HepG2 (cell line): Measurements from ENCODE around the gene COMMD7. TPM values are rescaled to one million over a fixed set of nuclear protein-coding genes. Genes with fewer than 3 reads are reported as not detected.
A peak's percentile ranks its signal among the peaks of the same experiment; 100 is the strongest.

ENCODE experiments used
- ATF3 ChIP-seq: sonication (generic); formaldehyde crosslinking; IDR thresholded peaks from 2 replicates; pipeline ENCODE4 v1.4.0; 2020; ENCODE audit warnings: missing genetic modification reagents
- ATF7 ChIP-seq, 2 experiments: fragments of 450-650 bp in 1 of 2; sonication (generic) in 1 of 2; formaldehyde crosslinking in 1 of 2; IDR thresholded peaks; 2 replicates each; pipeline versions ENCODE4 v1.4.0 to v1.6.1; 2016 to 2020; ENCODE audit warnings: antibody characterized with exemption in 1 of 2, mild to moderate bottlenecking in 1 of 2, missing genetic modification reagents in 1 of 2
- BCL6 ChIP-seq: IDR thresholded peaks from 2 replicates; pipeline ENCODE4 v1.6.1; 2016; ENCODE audit warnings: missing genetic modification reagents, missing compliant biosample characterization
- EP300 ChIP-seq, 3 experiments: sonication (generic) in 1 of 3; formaldehyde crosslinking in 1 of 3; IDR thresholded peaks; 2 replicates each; pipeline versions ENCODE4 v1.5.1 to v1.6.1; 2011 to 2020; ENCODE audit warnings: low read depth in 2 of 3, low read length in 2 of 3, borderline replicate concordance in 1 of 3, improper control_type of control experiment in 1 of 3, mild to moderate bottlenecking in 1 of 3, missing genetic modification reagents in 1 of 3, moderate library complexity in 1 of 3
- FOXA3 ChIP-seq: IDR thresholded peaks from 2 replicates; pipeline ENCODE4 v1.6.1; 2016; ENCODE audit warnings: missing genetic modification reagents, missing compliant biosample characterization
- HDAC1 ChIP-seq: sonication (generic); formaldehyde crosslinking; IDR thresholded peaks from 2 replicates; pipeline ENCODE4 v1.5.1; 2020; ENCODE audit warnings: mild to moderate bottlenecking, missing genetic modification reagents
- HIC2 ChIP-seq: sonication (generic); formaldehyde crosslinking; IDR thresholded peaks from 2 replicates; pipeline ENCODE4 v1.9.0; 2022; ENCODE audit warnings: low read depth, missing genetic modification reagents
- MIER3 ChIP-seq: IDR thresholded peaks from 2 replicates; pipeline ENCODE4 v1.6.1; 2016; ENCODE audit warnings: missing compliant biosample characterization, borderline replicate concordance
- PATZ1 ChIP-seq: sonication (generic); formaldehyde crosslinking; IDR thresholded peaks from 2 replicates; pipeline ENCODE4 v1.4.0; 2020; ENCODE audit warnings: missing genetic modification reagents
- RAD21 ChIP-seq: fragments of 450-650 bp; formaldehyde crosslinking; IDR thresholded peaks from 2 replicates; pipeline ENCODE4 v1.5.0; 2020; ENCODE audit warnings: mild to moderate bottlenecking
- SALL1 ChIP-seq: sonication (generic); formaldehyde crosslinking; IDR thresholded peaks from 2 replicates; pipeline ENCODE4 v1.8.0; 2022; ENCODE audit warnings: mild to moderate bottlenecking, missing genetic modification reagents
- SAP130 ChIP-seq: IDR thresholded peaks from 2 replicates; pipeline ENCODE4 v1.6.1; 2016; ENCODE audit warnings: low read depth
- STAT5B ChIP-seq: sonication (generic); formaldehyde crosslinking; IDR thresholded peaks from 2 replicates; pipeline ENCODE4 v1.4.0; 2020; ENCODE audit warnings: missing genetic modification reagents
- ZGPAT ChIP-seq: IDR thresholded peaks from 2 replicates; pipeline ENCODE4 v1.6.1; 2016; ENCODE audit warnings: mild to moderate bottlenecking
- ZNF292 ChIP-seq: sonication (generic); formaldehyde crosslinking; IDR thresholded peaks from 2 replicates; pipeline ENCODE4 v1.8.1; 2022; ENCODE audit warnings: mild to moderate bottlenecking, low read depth, missing genetic modification reagents, borderline replicate concordance
- ZNF317 ChIP-seq: sonication (generic); formaldehyde crosslinking; IDR thresholded peaks from 2 replicates; pipeline ENCODE4 v1.5.0; 2020; ENCODE audit warnings: mild to moderate bottlenecking, missing genetic modification reagents
- polyA plus RNA-seq, 8 experiments: library from polyadenylated mRNA; depleted of rRNA in 3 of 8; stranded (reverse) in 7 of 8; unstranded in 1 of 8; fragments of >200 nt; fragmentation: Illumina TruSeq in 4 of 8; extraction: Trizol in 4 of 8; gene quantifications; 2 replicates each; pipeline versions ENCODE4 v1.2.1 to v1.2.3, GENCODE V29; 2011 to 2016; ENCODE audit warnings: low read depth in 4 of 8, missing spikeins in 1 of 8, mixed read lengths in 1 of 8; ENCODE audit not compliant: insufficient read depth in 1 of 8
- total RNA-seq, 5 experiments: library from RNA; depleted of rRNA; stranded (reverse); fragments of >200 nt; fragmentation: Illumina TruSeq; extraction: Trizol; gene quantifications; 2 replicates each; pipeline ENCODE4 v1.2.3, GENCODE V29; 2016; ENCODE audit warnings: low read depth in 1 of 5
- TF ChIP-seq, protein P1 (sequence below): sonication (generic); formaldehyde crosslinking; IDR thresholded peaks from 2 replicates; pipeline ENCODE4 v1.5.0; 2020; ENCODE audit warnings: missing genetic modification reagents
- TF ChIP-seq, protein P2 (sequence below): sonication (generic); formaldehyde crosslinking; IDR thresholded peaks from 2 replicates; pipeline ENCODE4 v1.4.0; 2020; ENCODE audit warnings: mild to moderate bottlenecking, low read depth, missing genetic modification reagents
- TF ChIP-seq, protein P3 (sequence below): sonication (generic); formaldehyde crosslinking; IDR thresholded peaks from 2 replicates; pipeline ENCODE4 v1.5.0; 2020; ENCODE audit warnings: mild to moderate bottlenecking, missing genetic modification reagents, borderline replicate concordance

The COMMD7 gene
- total and polyA plus RNA-seq, 2 of the 13 experiments (the other 11 are each of a cell fraction or from before 2014, with no cell fraction given) = 42.1 to 53.3 TPM

GRCh38 chr20:32731882-32732266, 11.4 kb downstream of the COMMD7 start (continued):
- TF ChIP-seq ATF3 (CRISPR knock-in tag) (0 out of 2 replicates have a peak, but pooled peaks have one; percentile 8), MIER3 (CRISPR knock-in tag) (0 out of 2 replicates have a peak, but pooled peaks have one; percentile 57), PATZ1 (CRISPR knock-in tag) (0 out of 2 replicates have a peak, but pooled peaks have one; percentile 34), EP300 (IDR thresholded peaks at IDR 0.05; ENCODE audit: low read depth in 2 of 2, low read length in 2 of 2) (peak in 1 of 2 experiments; percentile 77; a peak in 1 of 4 replicates), EP300 (CRISPR knock-in tag; IDR thresholded peaks at IDR 0.05; ENCODE audit: borderline replicate concordance) (no peak), ATF7 (IDR thresholded peaks at IDR 0.05) (no peak), ATF7 (CRISPR knock-in tag; IDR thresholded peaks at IDR 0.05) (no peak), HIC2 (CRISPR knock-in tag) (0 out of 2 replicates have a peak, but pooled peaks have one; percentile 24), BCL6 (CRISPR knock-in tag) (peak; percentile 86), SAP130 (CRISPR knock-in tag) (peak; percentile 68), FOXA3 (CRISPR knock-in tag) (0 out of 2 replicates have a peak, but pooled peaks have one; percentile 20), STAT5B (CRISPR knock-in tag) (no peak), SALL1 (CRISPR knock-in tag) (peak; percentile 79), ZNF292 (CRISPR knock-in tag) (peak; percentile 71), RAD21 (CRISPR knock-in tag) (peak; percentile 37; the same call in 1 of the 2 replicates), ZGPAT (CRISPR knock-in tag) (0 out of 2 replicates have a peak, but pooled peaks have one; percentile 44), ZNF317 (CRISPR knock-in tag) (0 out of 2 replicates have a peak, but pooled peaks have one; percentile 44), HDAC1 (CRISPR knock-in tag) (peak; percentile 70)
- TF ChIP-seq, protein P1, sequence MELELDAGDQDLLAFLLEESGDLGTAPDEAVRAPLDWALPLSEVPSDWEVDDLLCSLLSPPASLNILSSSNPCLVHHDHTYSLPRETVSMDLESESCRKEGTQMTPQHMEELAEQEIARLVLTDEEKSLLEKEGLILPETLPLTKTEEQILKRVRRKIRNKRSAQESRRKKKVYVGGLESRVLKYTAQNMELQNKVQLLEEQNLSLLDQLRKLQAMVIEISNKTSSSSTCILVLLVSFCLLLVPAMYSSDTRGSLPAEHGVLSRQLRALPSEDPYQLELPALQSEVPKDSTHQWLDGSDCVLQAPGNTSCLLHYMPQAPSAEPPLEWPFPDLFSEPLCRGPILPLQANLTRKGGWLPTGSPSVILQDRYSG (CRISPR knock-in tag) = no peak
- TF ChIP-seq, protein P2, sequence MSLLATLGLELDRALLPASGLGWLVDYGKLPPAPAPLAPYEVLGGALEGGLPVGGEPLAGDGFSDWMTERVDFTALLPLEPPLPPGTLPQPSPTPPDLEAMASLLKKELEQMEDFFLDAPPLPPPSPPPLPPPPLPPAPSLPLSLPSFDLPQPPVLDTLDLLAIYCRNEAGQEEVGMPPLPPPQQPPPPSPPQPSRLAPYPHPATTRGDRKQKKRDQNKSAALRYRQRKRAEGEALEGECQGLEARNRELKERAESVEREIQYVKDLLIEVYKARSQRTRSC (CRISPR knock-in tag) = no peak
- TF ChIP-seq, protein P3, sequence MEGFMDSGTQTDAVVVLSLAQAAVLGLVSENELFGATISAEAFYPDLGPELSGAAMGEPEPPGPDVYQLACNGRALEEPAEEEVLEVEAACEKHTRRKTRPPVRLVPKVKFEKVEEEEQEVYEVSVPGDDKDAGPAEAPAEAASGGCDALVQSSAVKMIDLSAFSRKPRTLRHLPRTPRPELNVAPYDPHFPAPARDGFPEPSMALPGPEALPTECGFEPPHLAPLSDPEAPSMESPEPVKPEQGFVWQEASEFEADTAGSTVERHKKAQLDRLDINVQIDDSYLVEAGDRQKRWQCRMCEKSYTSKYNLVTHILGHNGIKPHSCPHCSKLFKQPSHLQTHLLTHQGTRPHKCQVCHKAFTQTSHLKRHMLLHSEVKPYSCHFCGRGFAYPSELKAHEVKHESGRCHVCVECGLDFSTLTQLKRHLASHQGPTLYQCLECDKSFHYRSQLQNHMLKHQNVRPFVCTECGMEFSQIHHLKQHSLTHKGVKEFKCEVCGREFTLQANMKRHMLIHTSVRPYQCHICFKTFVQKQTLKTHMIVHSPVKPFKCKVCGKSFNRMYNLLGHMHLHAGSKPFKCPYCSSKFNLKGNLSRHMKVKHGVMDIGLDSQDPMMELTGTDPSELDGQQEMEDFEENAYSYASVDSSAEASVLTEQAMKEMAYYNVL (CRISPR knock-in tag) = no peak
